Stomach (tissue), 4 donors: Measurements from ENCODE around the gene LTB4R.

Experiments
- EP300 ChIP-seq: sonication (generic); formaldehyde crosslinking; IDR thresholded peaks from one replicate; pipeline ENCODE4 v1.6.1; 2017; ENCODE audit warnings: antibody characterized with exemption
- POLR2A ChIP-seq, 4 donors: fragments of 450-650 bp; IDR thresholded peaks; one replicate each; pipeline ENCODE4 v1.6.1; 2016; ENCODE audit warnings: antibody characterized with exemption in 4 of 4, control low read depth in 2 of 4, mild to moderate bottlenecking in 1 of 4, moderate library complexity in 1 of 4
- POLR2AphosphoS5 ChIP-seq, 3 donors: sonication (generic); formaldehyde crosslinking; IDR thresholded peaks; one replicate each; pipeline ENCODE4 v1.6.1; 2016; ENCODE audit warnings: antibody characterized with exemption in 3 of 3

- TF ChIP-seq POLR2AphosphoS5 (IDR thresholded peaks at IDR 0.05) (peak; percentile 6 to 44 (median 14)), EP300 (no peak), POLR2A (IDR thresholded peaks at IDR 0.05) (no peak)
These were observed 21.1 kb downstream of the LTB4R start for GRCh38 chr14:24332268-24332993.
